K562 (cell line): ENCODE data around the gene PLS1. TPM values are rescaled to one million over a fixed set of nuclear protein-coding genes. Genes with fewer than 3 reads are reported as not detected.
A peak's percentile ranks its signal among the peaks of the same experiment; 100 is the strongest.

ENCODE experiments used
- ETS2 ChIP-seq: IDR thresholded peaks from 2 replicates; pipeline ENCODE4 v1.6.1; 2016; ENCODE audit warnings: borderline replicate concordance, missing genetic modification characterization, mild to moderate bottlenecking, moderate library complexity, missing compliant biosample characterization; ENCODE audit not compliant: poor library complexity, severe bottlenecking
- KDM4B ChIP-seq, 2 experiments: fragments of 450-650 bp in 1 of 2; sonication (generic) in 1 of 2; IDR thresholded peaks; 2 replicates each; pipeline ENCODE4 v1.6.1; 2016 to 2017; ENCODE audit warnings: borderline replicate concordance in 2 of 2, antibody characterized with exemption in 1 of 2, low read depth in 1 of 2, mild to moderate bottlenecking in 1 of 2
- MTA1 ChIP-seq: fragments of 450-650 bp; IDR thresholded peaks from 2 replicates; pipeline ENCODE4 v1.6.1; 2017; ENCODE audit warnings: borderline replicate concordance
- SNAPC5 ChIP-seq: fragments of 250-450 bp; sonication (Bioruptor Pico); IDR thresholded peaks from 2 replicates; pipeline ENCODE4 v1.8.0; 2021; ENCODE audit warnings: moderate library complexity, mild to moderate bottlenecking, inconsistent platforms
- TEAD1 ChIP-seq, 2 experiments: fragments of 450-650 bp in 1 of 2; sonication (generic) in 1 of 2; formaldehyde crosslinking; IDR thresholded peaks; 2 replicates each; pipeline versions ENCODE4 v1.4.0 to v1.8.0; 2020 to 2022; ENCODE audit warnings: mild to moderate bottlenecking in 2 of 2, missing genetic modification reagents in 1 of 2
- TFAM ChIP-seq: fragments of 250-450 bp; sonication (Bioruptor Pico); conservative IDR thresholded peaks from 2 replicates; pipeline ENCODE4 v1.5.0; 2021; ENCODE audit warnings: mild to moderate bottlenecking, moderate library complexity
- THAP12 ChIP-seq: fragments of 250-450 bp; sonication (Bioruptor Pico); IDR thresholded peaks from 2 replicates; pipeline ENCODE4 v1.9.0; 2021; ENCODE audit warnings: mild to moderate bottlenecking, inconsistent platforms
- TRIM24 ChIP-seq, 2 experiments: fragments of 450-650 bp; IDR thresholded peaks; 2 replicates each; pipeline ENCODE4 v1.6.1; 2016
- ZC3H4 ChIP-seq: sonication (generic); formaldehyde crosslinking; IDR thresholded peaks from 2 replicates; pipeline ENCODE4 v1.9.0; 2021; ENCODE audit warnings: missing genetic modification reagents, borderline replicate concordance
- ZNF165 ChIP-seq: fragments of 250-450 bp; sonication (Bioruptor Pico); IDR thresholded peaks from 2 replicates; pipeline ENCODE4 v1.4.0; 2020; ENCODE audit warnings: borderline replicate concordance
- ZNF253 ChIP-seq: fragments of 250-450 bp; sonication (Bioruptor Pico); conservative IDR thresholded peaks from 2 replicates; pipeline ENCODE4 v1.6.1; 2021; ENCODE audit warnings: mild to moderate bottlenecking
- ZNF282 ChIP-seq: sonication (generic); formaldehyde crosslinking; IDR thresholded peaks from 2 replicates; pipeline ENCODE4 v1.8.1; 2023; ENCODE audit warnings: missing genetic modification reagents
- ZNF316 ChIP-seq: fragments of 450-650 bp; IDR thresholded peaks from 2 replicates; pipeline ENCODE4 v1.6.1; 2016
- ZNF318 ChIP-seq, 2 experiments: fragments of 450-650 bp; IDR thresholded peaks; 2 replicates each; pipeline ENCODE4 v1.6.1; 2016; ENCODE audit warnings: mild to moderate bottlenecking in 2 of 2, borderline replicate concordance in 1 of 2, low read depth in 1 of 2, moderate library complexity in 1 of 2
- ZNF512 ChIP-seq: IDR thresholded peaks from 2 replicates; pipeline ENCODE4 v1.6.1; 2016; ENCODE audit warnings: missing genetic modification characterization, missing compliant biosample characterization
- ZZZ3 ChIP-seq: fragments of 450-650 bp; IDR thresholded peaks from 2 replicates; pipeline ENCODE4 v1.6.1; 2016; ENCODE audit warnings: antibody characterized with exemption, mild to moderate bottlenecking, moderate library complexity
- polyA plus RNA-seq, 8 experiments: library from polyadenylated mRNA; depleted of rRNA in 4 of 8; stranded (reverse) in 5 of 8; unstranded in 3 of 8; fragments of >200 nt; fragmentation: Nextera tagmentation in 2 of 8; fragmentation: Illumina TruSeq in 1 of 8; extraction: Ambion mirVana in 2 of 8; extraction: Trizol in 1 of 8; gene quantifications; 2 replicates each; pipeline versions ENCODE4 v1.2.1 to v1.2.3, GENCODE V29; 2011 to 2014; ENCODE audit warnings: inconsistent platforms in 1 of 8, missing spikeins in 1 of 8
- total RNA-seq, 7 experiments: library from RNA; depleted of rRNA in 6 of 7; stranded (reverse); fragments of >200 nt in 6 of 7; fragmentation: Illumina TruSeq in 2 of 7; extraction: Trizol in 2 of 7; gene quantifications; 2 replicates each; pipeline versions ENCODE4 v1.2.1 to v1.2.3, GENCODE V29; 2011 to 2021; ENCODE audit warnings: low replicate concordance in 1 of 7

Gene PLS1
- total and polyA plus RNA-seq, 9 of the 15 experiments (the other 6 are each of a cell fraction or from before 2014, with no cell fraction given): 6.1 to 21.3 (median 13.0) TPM

GRCh38 chr3:142724682-142725356 is 128.6 kb downstream of the PLS1 start (continued):
- TF ChIP-seq ZNF318 (IDR thresholded peaks at IDR 0.05; ENCODE audit: borderline replicate concordance in 1 of 2, low read depth in 1 of 2) (no peak), KDM4B (IDR thresholded peaks at IDR 0.05; ENCODE audit: borderline replicate concordance in 2 of 2, low read depth in 1 of 2) (no peak), ZNF165 (CRISPR knock-in tag) (no peak), ZNF282 (CRISPR knock-in tag) (no peak), THAP12 (0 out of 2 replicates have a peak, but pooled peaks have one; percentile 25), ZNF512 (no peak), TEAD1 (CRISPR knock-in tag; IDR thresholded peaks at IDR 0.05) (peak in 1 of 2 experiments; percentile 41; a peak in 1 of 4 replicates), TRIM24 (IDR thresholded peaks at IDR 0.05) (no peak), ZZZ3 (no peak), ZNF253 (no peak), TFAM (CRISPR knock-in tag) (no peak), SNAPC5 (CRISPR knock-in tag) (no peak), ZNF316 (no peak), MTA1 (no peak), ETS2 (tag) (no peak), ZC3H4 (CRISPR knock-in tag) (no peak)
